ENCODE data around the gene ZNF618. TPM values are rescaled to one million over a fixed set of nuclear protein-coding genes. Genes with fewer than 3 reads are reported as not detected.
"Not testable (repeated sequence)": the region's sequence is repeated elsewhere in the genome, so short reads cannot be mapped to it uniquely, and the experiment has no call there.

The ZNF618 gene
- total RNA-seq, 2 donors from 2014 or later = 11.9 to 17.1 TPM

- no peaks in the 10 kb centered on the region for H3K36me3 ChIP-seq (replicated peaks in 1 of 2; ENCODE audit: insufficient read depth in 1 of 2, low read depth in 2 of 2)
- no peak for ATAC-seq
- no peak for TF ChIP-seq CTCF (IDR thresholded peaks at IDR 0.05)
- TF ChIP-seq POLR2A (IDR thresholded peaks at IDR 0.05) = no peak
- H3K9me3 ChIP-seq = no peaks in the 10 kb centered on the region
- DNase-seq = no peak
- intact Hi-C loops (cut with DNase I) = loop anchor here (10.0 kb wide), 1 partner anchor 131 kb away; no protein-coding TSS in a partner anchor
- no peak overlapping the region for H3K4me3 ChIP-seq
- 68 to 80% methylated on average over 4 of the region's 4 CpGs for WGBS, 2 donors
- no peaks in the 10 kb centered on the region for H3K27me3 ChIP-seq
- peaks cover 32% of the 10 kb centered on the region for H3K4me1 ChIP-seq
- H3K27ac ChIP-seq = no peak overlapping the region
These were observed 119.3 kb downstream of the ZNF618 start for GRCh38 chr9:113995401-113995800.

- DNase-seq (peak in 1 of 4 donors; percentile 9), ATAC-seq (no peak)
- H3K4me3 ChIP-seq = no peak overlapping the region
- TF ChIP-seq POLR2A (IDR thresholded peaks at IDR 0.05) (no peak), CTCF (IDR thresholded peaks at IDR 0.05) (no peak)
- H3K27me3 ChIP-seq = no peaks in the 10 kb centered on the region
- intact Hi-C loops (cut with DNase I) = loop anchor here (10.0 kb wide), 1 partner anchor 131 kb away; no protein-coding TSS in a partner anchor
- H3K9me3 ChIP-seq = no peaks in the 10 kb centered on the region
- H3K27ac ChIP-seq = no peak overlapping the region
- no peaks in the 10 kb centered on the region for H3K36me3 ChIP-seq (replicated peaks in 1 of 2; ENCODE audit: insufficient read depth in 1 of 2, low read depth in 2 of 2)
- H3K4me1 ChIP-seq = peaks cover 32% of the 10 kb centered on the region
- WGBS, 2 donors = 79 to 86% methylated on average over 3 of the region's 3 CpGs
These were observed 119.9 kb downstream of the ZNF618 start for GRCh38 chr9:113995963-113996362.

- intact Hi-C loops (cut with DNase I) = loop anchor here (10.0 kb wide), 1 partner anchor 132 kb away; no protein-coding TSS in a partner anchor
- 94 to 97% methylated on average over 6 of the region's 6 CpGs for WGBS, 2 donors
- peak in 1 of 4 donors; percentile 8 for DNase-seq
These were observed 120.5 kb downstream of the ZNF618 start for GRCh38 chr9:113996531-113997001.

GRCh38 chr9:113997064-113997463 is 121.0 kb downstream of the ZNF618 start:
- H3K9me3 ChIP-seq; H3K36me3 ChIP-seq (replicated peaks in 1 of 2; ENCODE audit: insufficient read depth in 1 of 2, low read depth in 2 of 2); ATAC-seq; H3K27ac ChIP-seq; H3K4me3 ChIP-seq; H3K27me3 ChIP-seq: not testable (repeated sequence)
- 95% methylated on average over 3 of the region's 3 CpGs for WGBS, 2 donors
- intact Hi-C loops (cut with DNase I) = loop anchor here (10.0 kb wide), 1 partner anchor 132 kb away; no protein-coding TSS in a partner anchor
- H3K4me1 ChIP-seq = peaks cover 27% of the 10 kb centered on the region
- DNase-seq = peak in 1 of 4 donors; percentile 2

More at GRCh38 chr9:113996531-113997001, 120.5 kb downstream of the ZNF618 start:
- TF ChIP-seq POLR2A (IDR thresholded peaks at IDR 0.05) (no peak), CTCF (IDR thresholded peaks at IDR 0.05) (no peak)
- Histone ChIP-seq H3K4me1 (peaks cover 32% of the 10 kb centered on the region), H3K27me3 (no peaks in the 10 kb centered on the region), H3K9me3 (no peaks in the 10 kb centered on the region), H3K27ac (no peak overlapping the region), H3K36me3 (replicated peaks in 1 of 2; ENCODE audit: insufficient read depth in 1 of 2, low read depth in 2 of 2) (no peaks in the 10 kb centered on the region), H3K4me3 (no peak overlapping the region)
- ATAC-seq = no peak

- Histone ChIP-seq H3K36me3 (replicated peaks in 1 of 2; ENCODE audit: insufficient read depth in 1 of 2, low read depth in 2 of 2) (no peaks in the 10 kb centered on the region), H3K27ac (no peak overlapping the region), H3K4me3 (no peak overlapping the region), H3K9me3 (no peaks in the 10 kb centered on the region), H3K27me3 (no peaks in the 10 kb centered on the region), H3K4me1 (peaks cover 21% of the 10 kb centered on the region)
- ATAC-seq (no peak), DNase-seq (peak in 1 of 4 donors; percentile 8)
- no peak for TF ChIP-seq POLR2A (IDR thresholded peaks at IDR 0.05)
- no peak for TF ChIP-seq CTCF (IDR thresholded peaks at IDR 0.05)
- intact Hi-C loops (cut with DNase I) = loop anchor here (10.0 kb wide), 1 partner anchor 133 kb away; no protein-coding TSS in a partner anchor
- WGBS, 2 donors = 93 to 99% methylated on average over 5 of the region's 5 CpGs
These were observed 121.5 kb downstream of the ZNF618 start for GRCh38 chr9:113997610-113998009.
